Measurements from ENCODE around the gene HMG20B.

GRCh38 chr19:3526507-3527237, 46.1 kb upstream of the HMG20B start:
- TF ChIP-seq, protein P1, sequence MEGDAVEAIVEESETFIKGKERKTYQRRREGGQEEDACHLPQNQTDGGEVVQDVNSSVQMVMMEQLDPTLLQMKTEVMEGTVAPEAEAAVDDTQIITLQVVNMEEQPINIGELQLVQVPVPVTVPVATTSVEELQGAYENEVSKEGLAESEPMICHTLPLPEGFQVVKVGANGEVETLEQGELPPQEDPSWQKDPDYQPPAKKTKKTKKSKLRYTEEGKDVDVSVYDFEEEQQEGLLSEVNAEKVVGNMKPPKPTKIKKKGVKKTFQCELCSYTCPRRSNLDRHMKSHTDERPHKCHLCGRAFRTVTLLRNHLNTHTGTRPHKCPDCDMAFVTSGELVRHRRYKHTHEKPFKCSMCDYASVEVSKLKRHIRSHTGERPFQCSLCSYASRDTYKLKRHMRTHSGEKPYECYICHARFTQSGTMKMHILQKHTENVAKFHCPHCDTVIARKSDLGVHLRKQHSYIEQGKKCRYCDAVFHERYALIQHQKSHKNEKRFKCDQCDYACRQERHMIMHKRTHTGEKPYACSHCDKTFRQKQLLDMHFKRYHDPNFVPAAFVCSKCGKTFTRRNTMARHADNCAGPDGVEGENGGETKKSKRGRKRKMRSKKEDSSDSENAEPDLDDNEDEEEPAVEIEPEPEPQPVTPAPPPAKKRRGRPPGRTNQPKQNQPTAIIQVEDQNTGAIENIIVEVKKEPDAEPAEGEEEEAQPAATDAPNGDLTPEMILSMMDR (IDR thresholded peaks at IDR 0.05): no peak
- no peak for TF ChIP-seq POLR2A (IDR thresholded peaks at IDR 0.05)
